Uterus (tissue), 2 donors: Measurements from ENCODE around the gene TBX6.
A peak's percentile ranks its signal among the peaks of the same experiment; 100 is the strongest.

ENCODE experiments used
- POLR2A ChIP-seq, 2 donors: fragments of 450-650 bp; IDR thresholded peaks; one replicate each; pipeline ENCODE4 v1.6.1; 2016; ENCODE audit warnings: antibody characterized with exemption in 2 of 2, mild to moderate bottlenecking in 1 of 2, moderate library complexity in 1 of 2
- TF ChIP-seq, protein P1 (sequence below), 4 experiments: fragments of 200-600 bp in 2 of 4; fragments of 450-650 bp in 2 of 4; sonication (generic) in 2 of 4; IDR thresholded peaks; one replicate each; pipeline ENCODE4 v1.5.1; 2016 to 2019; ENCODE audit warnings: antibody characterized with exemption in 4 of 4, mild to moderate bottlenecking in 2 of 4, moderate library complexity in 1 of 4

DNA sequence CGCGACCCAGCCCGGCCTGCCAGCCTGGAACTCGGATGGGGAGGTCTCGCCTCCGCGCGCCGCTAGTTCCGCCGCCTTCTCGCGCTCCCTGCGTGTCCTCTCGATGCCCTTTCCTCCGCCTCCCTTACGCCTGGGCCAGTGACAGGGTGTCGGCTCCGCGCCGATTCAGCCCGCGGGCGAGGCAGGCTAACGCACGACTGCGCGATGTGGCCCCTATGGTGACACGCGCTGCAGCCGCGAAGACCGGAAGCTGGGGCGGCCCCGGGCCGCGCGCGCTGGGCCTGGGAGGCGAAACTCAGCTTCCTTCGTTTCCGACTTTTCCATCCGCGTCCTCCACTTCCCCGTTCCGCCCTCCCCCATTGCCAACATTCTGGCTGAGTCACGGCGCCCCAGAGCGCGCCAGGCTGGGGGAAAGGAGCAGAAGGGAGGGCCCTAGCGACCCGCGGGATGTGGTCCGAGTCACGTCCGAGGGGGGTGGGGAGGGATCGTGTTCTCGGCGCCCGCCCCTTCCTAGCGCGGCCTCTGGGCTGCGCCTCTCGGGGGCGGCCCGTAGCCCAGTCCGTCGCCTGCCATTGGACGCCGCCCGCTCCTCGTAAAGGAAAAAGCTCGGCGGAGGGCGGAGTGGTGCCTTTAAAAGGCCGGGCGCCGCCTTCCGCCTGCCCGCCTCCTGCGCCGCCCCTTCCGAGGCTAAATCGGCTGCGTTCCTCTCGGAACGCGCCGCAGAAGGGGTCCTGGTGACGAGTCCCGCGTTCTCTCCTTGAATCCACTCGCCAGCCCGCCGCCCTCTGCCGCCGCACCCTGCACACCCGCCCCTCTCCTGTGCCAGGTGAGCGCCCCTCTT is 26.4 kb downstream of the TBX6 start, which contains the start of gene ALDOA:
- TF ChIP-seq, protein P1, sequence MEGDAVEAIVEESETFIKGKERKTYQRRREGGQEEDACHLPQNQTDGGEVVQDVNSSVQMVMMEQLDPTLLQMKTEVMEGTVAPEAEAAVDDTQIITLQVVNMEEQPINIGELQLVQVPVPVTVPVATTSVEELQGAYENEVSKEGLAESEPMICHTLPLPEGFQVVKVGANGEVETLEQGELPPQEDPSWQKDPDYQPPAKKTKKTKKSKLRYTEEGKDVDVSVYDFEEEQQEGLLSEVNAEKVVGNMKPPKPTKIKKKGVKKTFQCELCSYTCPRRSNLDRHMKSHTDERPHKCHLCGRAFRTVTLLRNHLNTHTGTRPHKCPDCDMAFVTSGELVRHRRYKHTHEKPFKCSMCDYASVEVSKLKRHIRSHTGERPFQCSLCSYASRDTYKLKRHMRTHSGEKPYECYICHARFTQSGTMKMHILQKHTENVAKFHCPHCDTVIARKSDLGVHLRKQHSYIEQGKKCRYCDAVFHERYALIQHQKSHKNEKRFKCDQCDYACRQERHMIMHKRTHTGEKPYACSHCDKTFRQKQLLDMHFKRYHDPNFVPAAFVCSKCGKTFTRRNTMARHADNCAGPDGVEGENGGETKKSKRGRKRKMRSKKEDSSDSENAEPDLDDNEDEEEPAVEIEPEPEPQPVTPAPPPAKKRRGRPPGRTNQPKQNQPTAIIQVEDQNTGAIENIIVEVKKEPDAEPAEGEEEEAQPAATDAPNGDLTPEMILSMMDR (IDR thresholded peaks at IDR 0.05), result peak in 1 of 4 experiments; percentile 20
- TF ChIP-seq POLR2A (IDR thresholded peaks at IDR 0.05), result peak; percentile 97
